IMR-90 (cell line): ENCODE data around the gene CYP2D6. TPM values are rescaled to one million over a fixed set of nuclear protein-coding genes. Genes with fewer than 3 reads are reported as not detected.

Source experiments
- ATAC-seq: fragments of 200-7000 bp; cut with Tn5 transposase; 2 replicates; pipeline ENCODE4 v1.9.1; 2020; ENCODE audit warnings: low read depth, mild to moderate bottlenecking, moderate library complexity
- BruUV-seq: library from RNA; stranded (reverse); fragments of 400-500 nt; replicated peaks from 2 replicates; lab custom pipeline; 2021; lab: Mats Ljungman, UMichigan
- CTCF ChIA-PET: fragments of 300-600 bp; formaldehyde crosslinking; extraction: SDS; loops from one replicate; lab custom pipeline; 2021; ENCODE audit warnings: antibody characterized with exemption; lab: Yijun Ruan, JAX
- POLR2A ChIA-PET: fragments of 300-600 bp; sonication (Branson Sonifier 250); formaldehyde crosslinking; loops from one replicate; lab custom pipeline; 2022; ENCODE audit warnings: antibody characterized with exemption; ENCODE audit not compliant: unreplicated experiment; lab: Charles Lee
- DNase-seq: peaks from one replicate; pipeline ENCODE4 v3.0.0; 2013
- H2AFZ ChIP-seq: replicated peaks from 2 replicates; pipeline ENCODE3; 2013; ENCODE audit warnings: low read length, mild to moderate bottlenecking; ENCODE audit not compliant: poor library complexity
- H2AK5ac ChIP-seq: 2 replicates; pipeline ENCODE4 v1.6.1; 2013; ENCODE audit warnings: low read depth, low read length, inconsistent platforms
- H2AK9ac ChIP-seq: replicated peaks from 2 replicates; pipeline ENCODE3; 2013; ENCODE audit warnings: mild to moderate bottlenecking, low read depth, low read length, moderate library complexity; ENCODE audit not compliant: poor library complexity
- H2BK120ac ChIP-seq: 2 replicates; pipeline ENCODE4 v1.6.1; 2013; ENCODE audit warnings: low read depth, low read length, inconsistent platforms
- H2BK15ac ChIP-seq: 3 replicates; pipeline ENCODE4 v1.6.1; 2013; ENCODE audit warnings: low read depth, low read length, inconsistent platforms
- H2BK20ac ChIP-seq: 2 replicates; pipeline ENCODE4 v1.6.1; 2013; ENCODE audit warnings: low read depth, mild to moderate bottlenecking, inconsistent platforms, low read length, moderate library complexity
- H2BK5ac ChIP-seq: 2 replicates; pipeline ENCODE4 v1.6.1; 2013; ENCODE audit warnings: mild to moderate bottlenecking, low read depth, low read length, inconsistent platforms; ENCODE audit not compliant: poor library complexity, severe bottlenecking
- H3K14ac ChIP-seq: replicated peaks from 2 replicates; pipeline ENCODE4 v1.6.1; 2013; ENCODE audit warnings: low read depth, low read length, inconsistent platforms
- H3K18ac ChIP-seq: 2 replicates; pipeline ENCODE4 v1.6.1; 2013; ENCODE audit warnings: low read depth, low read length, control low read depth
- H3K23ac ChIP-seq: 2 replicates; pipeline ENCODE4 v1.6.1; 2013; ENCODE audit warnings: low read depth, low read length, inconsistent platforms
- H3K27ac ChIP-seq: 2 replicates; pipeline ENCODE4 v1.5.1; 2013; ENCODE audit warnings: mild to moderate bottlenecking, control low read depth, low read length; ENCODE audit not compliant: insufficient read depth
- H3K27me3 ChIP-seq: 2 replicates; pipeline ENCODE4 v1.6.1; 2013; ENCODE audit warnings: low read length; ENCODE audit not compliant: control insufficient read depth, insufficient read depth
- H3K36me3 ChIP-seq: 2 replicates; pipeline ENCODE4 v1.6.1; 2013; ENCODE audit warnings: low read length, mixed read lengths; ENCODE audit not compliant: control insufficient read depth, insufficient read depth
- H3K4ac ChIP-seq: 2 replicates; pipeline ENCODE4 v1.6.1; 2013; ENCODE audit warnings: low read depth, low read length, inconsistent platforms
- H3K4me1 ChIP-seq: 2 replicates; pipeline ENCODE4 v1.6.1; 2013; ENCODE audit warnings: low read length, mixed read lengths; ENCODE audit not compliant: control insufficient read depth, insufficient read depth
- H3K4me2 ChIP-seq: 2 replicates; pipeline ENCODE4 v1.6.1; 2013; ENCODE audit warnings: low read depth, mild to moderate bottlenecking, control low read depth, low read length, moderate library complexity
- H3K4me3 ChIP-seq: 2 replicates; pipeline ENCODE4 v1.5.1; 2013; ENCODE audit warnings: low read depth, mild to moderate bottlenecking, control low read depth, low read length, moderate library complexity; ENCODE audit not compliant: insufficient read depth
- H3K56ac ChIP-seq: 2 replicates; pipeline ENCODE4 v1.6.1; 2013; ENCODE audit warnings: low read length, inconsistent platforms; ENCODE audit not compliant: insufficient read depth; ENCODE audit errors: extremely low read depth
- H3K79me1 ChIP-seq, 2 experiments: 2 replicates each; pipeline ENCODE4 v1.6.1; 2013; ENCODE audit warnings: low read length in 2 of 2, inconsistent platforms in 1 of 2, low read depth in 1 of 2
- H3K9ac ChIP-seq: 2 replicates; pipeline ENCODE4 v1.6.1; 2013; ENCODE audit warnings: low read depth, low read length, control low read depth
- H3K9me1 ChIP-seq: 2 replicates; pipeline ENCODE4 v1.6.1; 2013; ENCODE audit warnings: low read length, inconsistent platforms; ENCODE audit not compliant: insufficient read depth
- H3K9me3 ChIP-seq: 2 replicates; pipeline ENCODE4 v1.6.1; 2013; ENCODE audit warnings: low read length; ENCODE audit not compliant: control insufficient read depth, insufficient read depth
- H4K20me1 ChIP-seq: 2 replicates; pipeline ENCODE4 v1.6.1; 2013; ENCODE audit warnings: low read length, inconsistent platforms; ENCODE audit not compliant: insufficient read depth
- H4K5ac ChIP-seq: 2 replicates; pipeline ENCODE4 v1.6.1; 2013; ENCODE audit warnings: mild to moderate bottlenecking, low read depth, low read length, control low read depth
- H4K8ac ChIP-seq, 2 experiments: 2 replicates each; pipeline ENCODE4 v1.6.1; 2013; ENCODE audit warnings: low read depth in 2 of 2, low read length in 2 of 2, control low read depth in 1 of 2, inconsistent platforms in 1 of 2
- H4K91ac ChIP-seq: 2 replicates; pipeline ENCODE4 v1.6.1; 2013; ENCODE audit warnings: low read depth, low read length, inconsistent platforms; ENCODE audit not compliant: insufficient read depth
- BHLHE40 ChIP-seq: fragments of 150-350 bp; IDR thresholded peaks from 2 replicates; pipeline ENCODE4 v1.6.1; 2016; ENCODE audit warnings: mild to moderate bottlenecking, low read depth, low read length
- CHD1 ChIP-seq: IDR thresholded peaks from 2 replicates; pipeline ENCODE4 v1.6.1; 2012; ENCODE audit warnings: low read depth, low read length, improper control_type of control experiment
- MAFK ChIP-seq: IDR thresholded peaks from 2 replicates; pipeline ENCODE4 v1.6.1; 2012; ENCODE audit warnings: low read depth, low read length, improper control_type of control experiment
- MAZ ChIP-seq: IDR thresholded peaks from 2 replicates; pipeline ENCODE4 v1.6.1; 2012; ENCODE audit warnings: low read depth, mild to moderate bottlenecking, low read length, improper control_type of control experiment, moderate library complexity, borderline replicate concordance
- RCOR1 ChIP-seq: IDR thresholded peaks from 2 replicates; pipeline ENCODE4 v1.6.1; 2012; ENCODE audit warnings: mild to moderate bottlenecking, low read length, improper control_type of control experiment; ENCODE audit not compliant: insufficient replicate concordance
- SMC3 ChIP-seq: fragments of 150-350 bp; IDR thresholded peaks from 2 replicates; pipeline ENCODE4 v1.6.1; 2016; ENCODE audit warnings: low read depth, mild to moderate bottlenecking, antibody characterized with exemption, low read length, moderate library complexity
- whole genome bisulfite sequencing, 2 experiments: methylation state at CpG; one replicate each; pipeline versions ENCODE4 v1.1.5 to v1.1.7; 2013; ENCODE audit warnings: missing lambda C conversion rate in 2 of 2; ENCODE audit not compliant: insufficient read length in 1 of 2; ENCODE audit errors: extremely low coverage in 2 of 2; 5-methylcytosine and 5-hydroxymethylcytosine counted together
- dilution Hi-C: fragments of 300-500 bp; cut with HindIII; formaldehyde crosslinking; loops from one replicate; pipeline ENCODE4 v1.14.3; 2018; ENCODE audit warnings: low sequenced_read_pairs; ENCODE audit not compliant: unreplicated experiment
- in situ Hi-C: fragments of 300-500 bp; cut with MboI; formaldehyde crosslinking; loops from 3 replicates; pipeline ENCODE4 v1.14.3; 2019; ENCODE audit warnings: low sequenced_read_pairs, inconsistent platforms, mixed read lengths
- intact Hi-C: fragments of 100-400 bp; cut with micrococcal nuclease; formaldehyde crosslinking; loops from 2 replicates; pipeline ENCODE4 v1.10.0; 2022
- polyA plus RNA-seq, 3 experiments: library from polyadenylated mRNA; depleted of rRNA; stranded (reverse); fragments of >200 nt; gene quantifications; 2 replicates each; pipeline ENCODE4 v1.2.3, GENCODE V29; 2012; ENCODE audit warnings: low replicate concordance in 1 of 3
- total RNA-seq: library from RNA; depleted of rRNA; stranded (reverse); fragments of >200 nt; gene quantifications from 2 replicates; pipeline ENCODE4 v1.2.3, GENCODE V29; 2012

The CYP2D6 gene
- total and polyA plus RNA-seq, 2 of the 4 experiments (the other 2 are of a cell fraction), result under 0.01 to 0.24 TPM

DNA sequence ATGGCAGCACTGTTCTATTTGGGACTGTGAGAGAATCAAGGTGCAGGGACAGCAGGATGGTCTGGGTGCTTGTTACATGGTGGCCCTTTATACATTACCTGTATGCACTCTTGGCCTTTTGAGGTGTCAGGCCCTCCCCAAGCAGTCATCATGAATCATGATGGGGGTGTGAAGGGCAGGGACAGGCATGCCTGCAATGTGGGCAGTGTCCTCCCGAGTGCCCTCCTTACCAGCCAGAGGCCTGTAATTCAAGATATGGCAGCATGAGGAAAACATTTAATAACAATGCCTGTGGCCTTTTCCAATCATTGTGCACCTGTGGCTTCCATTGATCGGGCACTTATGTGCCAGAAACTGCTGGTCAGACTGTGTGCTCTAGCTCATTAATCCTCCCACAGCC is 25.5 kb upstream of the CYP2D6 start:
- Histone ChIP-seq H4K5ac (no peak overlapping the region), H3K9me3 (no peaks in the 10 kb centered on the region), H2BK5ac (no peak overlapping the region), H3K14ac (no peak overlapping the region), H2AK9ac (no peak overlapping the region), H3K79me1 (no peaks in the 10 kb centered on the region), H3K4me3 (no peak overlapping the region), H3K27ac (no peak overlapping the region), H3K18ac (no peak overlapping the region), H2AK5ac (no peak overlapping the region), H3K27me3 (no peaks in the 10 kb centered on the region), H3K4ac (no peak overlapping the region), H2BK20ac (no peak overlapping the region), H3K4me1 (no peaks in the 10 kb centered on the region), H4K91ac (no peak overlapping the region), H2AFZ (no peak overlapping the region), H3K9ac (no peak overlapping the region), H3K36me3 (peaks cover 10% of the 10 kb centered on the region; the same call in 1 of the 2 replicates), H2BK15ac (no peak overlapping the region), H4K8ac (no peak overlapping the region), H4K20me1 (no peaks in the 10 kb centered on the region), H3K9me1 (peaks cover 5% of the 10 kb centered on the region; the same call in 1 of the 2 replicates), H3K56ac (no peak overlapping the region), H3K23ac (no peak overlapping the region), H2BK120ac (no peak overlapping the region), H3K4me2 (no peak overlapping the region)
- no peak for ATAC-seq
- BruUV-seq, result no TSS peak
- POLR2A ChIA-PET, result no interaction called here
- no peak for TF ChIP-seq RCOR1
- TF ChIP-seq SMC3, result no peak
- TF ChIP-seq CHD1, result no peak
- TF ChIP-seq MAFK, result no peak
- no peak for TF ChIP-seq MAZ
- TF ChIP-seq BHLHE40, result no peak
- intact Hi-C loops (no loop called here), dilution Hi-C loops (no loop called here), in situ Hi-C loops (no loop called here)
- DNase-seq, result no peak
- CTCF ChIA-PET, result no interaction called here
- WGBS, 2 experiments, result no CpG with 5 or more reads among the region's 2 CpGs
